Activated CD4-positive, alpha-beta T cell treated with anti-CD3 and anti-CD28 coated beads for 1 hour (primary cell): ENCODE measurements around the gene GDF3.
A peak's percentile ranks its signal among the peaks of the same experiment; 100 is the strongest.

Experiments used
- DNase-seq: peaks from one replicate; pipeline ENCODE4 v3.0.0-alpha.2; 2020

The GDF3 gene

DNA sequence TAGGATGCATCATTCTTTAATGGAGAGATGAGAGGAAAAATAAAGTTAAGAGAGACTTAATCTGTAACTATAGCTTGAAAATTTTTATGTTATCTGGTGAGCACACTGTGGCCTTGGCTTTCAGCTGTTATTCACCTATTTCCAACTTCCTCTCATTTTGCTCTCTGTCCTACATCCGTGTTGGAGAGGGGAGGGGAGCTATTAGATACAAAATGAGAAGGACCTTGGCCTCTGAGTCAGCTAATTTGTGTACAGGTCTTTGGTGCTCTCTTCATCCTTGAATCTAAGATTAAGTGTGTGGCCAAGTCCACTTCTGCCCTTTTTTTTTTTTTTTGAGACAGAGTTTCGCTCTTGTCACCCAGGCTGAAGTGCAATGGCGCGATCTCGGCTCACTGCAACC is 29.0 kb downstream of the GDF3 start:
- no peak for DNase-seq

DNA sequence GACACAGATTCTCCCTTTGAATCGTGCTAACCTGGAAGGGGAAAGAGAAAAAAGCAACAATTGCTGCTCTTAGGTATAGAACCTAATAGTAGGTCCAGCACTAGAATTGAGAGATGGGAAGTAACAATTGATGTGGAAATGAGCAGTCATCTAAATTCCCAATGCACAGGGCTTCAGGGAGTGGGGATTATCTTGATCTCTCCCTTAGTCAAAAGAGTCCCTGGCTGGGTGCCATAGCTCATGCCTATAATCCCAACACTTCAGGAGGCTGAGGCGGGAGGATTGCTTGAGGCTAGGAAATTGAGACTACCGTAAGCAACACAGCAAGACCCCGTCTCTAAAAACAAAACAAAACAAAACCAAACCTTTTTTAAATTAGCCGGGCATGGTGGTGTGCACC is 33.8 kb downstream of the GDF3 start:
- DNase-seq, result no peak

DNA sequence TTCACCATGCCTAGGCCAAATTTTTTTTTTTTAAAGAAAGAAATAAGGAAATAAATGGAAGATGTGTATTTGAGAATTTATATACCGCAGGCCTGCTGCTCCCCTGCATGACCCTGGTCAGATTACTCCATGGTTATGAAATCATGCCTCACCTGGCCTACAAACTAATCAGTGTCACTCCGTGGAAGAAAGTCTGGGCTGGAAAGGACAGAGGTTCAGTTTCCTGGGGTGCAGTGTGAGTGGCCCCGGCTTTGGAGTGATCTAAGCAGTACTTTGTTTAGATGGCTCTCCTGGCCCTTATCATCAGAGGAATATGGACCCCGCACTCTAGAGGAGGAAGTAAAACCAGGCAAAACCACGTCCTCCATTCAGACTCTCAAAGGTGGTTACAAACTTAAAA is 39.5 kb downstream of the GDF3 start:
- DNase-seq, result no peak

DNA sequence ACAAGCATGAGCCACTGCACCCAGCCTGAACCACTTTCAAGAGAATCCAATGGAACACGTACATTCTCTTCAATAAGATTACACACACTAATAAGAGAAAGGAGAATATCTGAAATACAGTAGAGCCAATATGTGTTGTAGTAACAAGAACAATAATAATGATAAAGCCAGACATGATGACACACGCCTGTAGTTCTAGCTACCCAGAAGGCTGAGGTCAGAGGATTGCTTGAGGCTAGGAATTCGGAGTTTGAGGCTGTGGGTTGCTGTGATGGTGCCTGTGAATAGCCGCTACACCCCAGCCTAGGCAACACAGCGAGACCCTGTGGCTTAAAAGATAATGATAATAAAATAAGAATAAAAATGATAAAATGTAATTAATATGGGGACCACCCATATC is 45.5 kb downstream of the GDF3 start:
- DNase-seq, result no peak

DNA sequence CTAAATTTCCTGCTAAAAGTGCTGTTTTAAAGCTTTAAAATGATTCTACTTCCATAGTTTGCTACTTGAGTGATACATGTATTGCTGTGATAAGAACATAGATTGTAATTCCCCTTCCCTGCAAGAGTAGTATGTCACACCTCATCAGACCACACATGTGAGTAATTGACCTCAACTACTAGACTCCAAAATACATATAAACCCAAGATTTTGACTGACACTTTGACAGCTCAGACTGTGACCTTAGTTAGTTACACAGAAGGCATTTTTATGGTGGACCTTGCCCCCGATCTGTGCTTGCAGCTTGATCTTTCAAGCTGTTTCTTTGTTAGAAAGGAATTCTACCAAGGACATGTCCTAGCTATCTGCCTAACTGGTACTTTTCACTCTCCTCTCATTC is 48.5 kb downstream of the GDF3 start:
- no peak for DNase-seq

DNA sequence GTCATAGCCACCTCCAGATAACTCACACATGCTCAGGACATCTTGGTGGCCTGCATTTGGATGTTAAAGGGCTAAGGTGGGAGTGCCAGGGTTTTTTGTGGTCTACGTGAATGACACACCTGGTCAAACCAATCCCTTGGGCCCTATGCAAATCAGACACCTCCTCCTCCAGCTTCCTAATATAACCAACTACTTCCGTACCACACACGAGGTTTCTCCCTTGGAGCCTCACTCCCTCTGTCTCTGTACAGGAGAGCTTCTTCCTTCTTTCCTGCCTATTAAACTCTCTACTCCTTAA is 49.4 kb downstream of the GDF3 start:
- no peak for DNase-seq

DNA sequence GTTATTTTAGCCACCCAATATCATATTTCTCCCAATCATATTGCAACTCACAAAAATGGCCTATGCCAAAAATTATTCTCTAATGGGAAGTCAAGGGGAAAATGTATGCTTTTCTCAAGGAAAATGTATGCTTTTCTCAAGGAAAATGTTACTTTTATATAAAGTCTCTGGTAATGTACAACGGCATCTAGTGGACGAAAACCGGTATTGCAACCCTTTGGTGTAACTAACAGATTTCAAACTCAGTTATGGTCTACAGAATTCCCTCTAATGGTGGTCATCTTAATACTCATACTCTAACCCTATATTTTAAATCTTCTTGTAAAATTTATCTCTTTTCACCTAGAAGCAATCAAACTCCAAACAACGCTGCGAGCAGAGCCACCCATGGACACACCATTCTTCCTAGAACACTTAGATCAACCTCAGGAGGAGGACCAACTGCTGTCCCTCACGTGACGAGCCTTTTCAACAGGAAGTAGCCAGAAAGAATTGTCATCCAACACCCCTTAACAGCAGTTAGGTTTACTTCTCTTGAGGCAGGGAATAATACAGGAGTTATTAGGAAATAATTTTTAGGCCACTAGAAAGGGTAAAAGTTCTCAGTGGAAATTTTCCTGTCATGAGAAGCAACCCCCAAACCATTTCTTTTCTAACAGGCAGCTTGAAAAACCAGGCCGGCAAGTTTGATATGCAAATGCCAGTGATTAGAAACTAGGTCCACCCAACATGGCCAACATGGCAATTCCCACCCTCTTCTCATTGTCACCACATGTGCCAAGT is 50.0 kb downstream of the GDF3 start:
- no peak for DNase-seq

DNA sequence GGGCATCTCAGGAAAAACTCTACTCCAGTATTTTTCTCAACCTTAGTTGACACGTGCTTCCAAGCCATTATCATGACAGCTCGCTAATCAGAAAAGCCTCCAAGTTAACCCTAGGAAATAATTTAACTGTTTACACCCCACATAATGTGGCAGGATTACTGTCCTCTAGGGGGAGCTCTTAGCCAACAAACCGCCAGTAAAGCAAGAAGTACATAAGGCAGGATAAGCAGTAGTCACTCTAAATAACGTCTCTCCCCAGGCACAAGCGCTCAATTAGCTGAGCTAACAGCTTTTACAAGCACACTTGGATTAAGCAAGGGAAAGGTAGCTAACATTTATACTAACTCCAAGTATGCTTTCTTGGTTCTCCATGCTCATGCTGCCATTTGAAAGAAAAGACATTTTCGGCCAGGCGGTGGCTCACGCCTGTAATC is 52.7 kb downstream of the GDF3 start:
- no peak for DNase-seq

DNA sequence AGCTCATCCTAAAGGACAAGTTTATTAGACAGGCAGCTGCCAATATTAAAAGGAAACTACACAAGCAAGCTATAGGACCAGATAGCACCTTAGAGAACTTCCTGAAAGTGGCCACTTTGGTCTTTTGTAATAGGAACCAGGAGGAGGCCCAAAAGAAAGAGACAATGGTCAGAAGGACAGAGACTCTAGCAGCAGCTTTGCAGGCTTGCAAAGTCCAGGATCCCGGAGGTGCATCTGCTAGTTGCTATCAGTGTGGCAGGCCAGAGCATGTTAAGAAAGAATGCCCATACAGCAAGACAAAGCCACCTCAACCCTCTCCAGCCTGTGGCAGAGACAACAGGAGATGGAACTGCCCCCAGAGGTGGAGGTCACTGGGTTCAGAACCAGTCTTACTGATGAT is 53.3 kb downstream of the GDF3 start:
- DNase-seq, result no peak

DNA sequence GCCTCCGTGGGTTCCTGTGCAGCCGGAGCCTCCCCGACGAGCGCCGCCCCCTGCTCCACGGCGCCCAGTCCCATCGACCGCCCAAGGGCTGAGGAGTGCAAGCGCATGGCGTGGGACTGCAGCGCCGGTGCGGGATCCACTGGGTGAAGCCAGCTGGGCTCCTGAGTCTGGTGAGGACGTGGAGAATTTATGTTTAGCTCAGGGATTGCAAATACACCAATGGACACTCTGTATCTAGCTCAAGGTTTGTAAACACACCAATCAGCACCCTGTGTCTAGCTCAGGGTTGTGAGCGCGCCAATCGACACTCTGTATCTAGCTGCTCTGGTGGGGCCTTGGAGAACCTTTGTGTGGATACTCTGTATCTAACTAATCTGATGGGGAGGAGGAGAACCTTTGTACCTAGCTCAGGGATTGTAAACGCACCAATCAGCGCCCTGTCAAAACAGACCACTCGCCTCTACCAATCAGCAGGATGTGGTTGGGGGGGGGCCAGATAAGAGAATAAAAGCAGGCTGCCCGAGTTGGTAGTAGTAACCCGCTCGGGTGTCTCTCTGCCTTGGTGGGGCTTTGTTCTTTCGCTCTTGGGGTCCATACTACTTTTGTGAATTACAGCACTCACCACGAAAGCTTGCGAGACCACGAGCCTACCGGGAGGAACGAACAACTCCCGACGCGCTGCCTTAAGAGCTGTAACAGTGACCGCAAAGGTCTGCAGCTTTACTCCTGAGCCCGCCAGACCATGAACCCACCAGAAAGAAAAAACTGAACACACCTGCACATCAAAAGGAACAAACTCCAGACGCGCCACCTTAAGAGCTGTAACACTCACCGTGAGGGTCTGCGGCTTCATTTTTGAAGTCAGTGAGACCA is 55.2 kb downstream of the GDF3 start:
- DNase-seq, result peak; percentile 32
